ENCODE measurements around the gene OBSCN.

Gene OBSCN

GRCh38 chr1:228334226-228334935 lies 126.5 kb downstream of the OBSCN start:
- DNase-seq, result no peak

- DNase-seq, result no peak
These were observed 127.1 kb downstream of the OBSCN start for GRCh38 chr1:228334954-228335353.

GRCh38 chr1:228335406-228336307 lies 127.8 kb downstream of the OBSCN start:
- DNase-seq, result no peak

- DNase-seq, result no peak
These were observed 128.6 kb downstream of the OBSCN start for GRCh38 chr1:228336308-228337030.

GRCh38 chr1:228337031-228337564 lies 129.3 kb downstream of the OBSCN start:
- DNase-seq, result no peak

- DNase-seq, result no peak
These were observed 130.1 kb downstream of the OBSCN start for GRCh38 chr1:228337711-228338520.

- no peak for DNase-seq
These were observed 130.7 kb downstream of the OBSCN start for GRCh38 chr1:228338521-228339051.

GRCh38 chr1:228339059-228339704 lies 131.3 kb downstream of the OBSCN start:
- DNase-seq, result no peak

GRCh38 chr1:228339766-228340685 lies 132.2 kb downstream of the OBSCN start:
- DNase-seq, result no peak

GRCh38 chr1:228340686-228341449 lies 133.0 kb downstream of the OBSCN start:
- DNase-seq, result no peak

GRCh38 chr1:228341450-228341813 lies 133.6 kb downstream of the OBSCN start:
- no peak for DNase-seq

- DNase-seq, result no peak
These were observed 134.2 kb downstream of the OBSCN start for GRCh38 chr1:228341814-228342626.

GRCh38 chr1:228342627-228343190 lies 134.9 kb downstream of the OBSCN start:
- no peak for DNase-seq

GRCh38 chr1:228343191-228343661 lies 135.4 kb downstream of the OBSCN start:
- DNase-seq, result no peak

GRCh38 chr1:228344631-228345072 lies 136.8 kb downstream of the OBSCN start:
- no peak for DNase-seq

GRCh38 chr1:228345201-228345930 lies 137.5 kb downstream of the OBSCN start:
- no peak for DNase-seq

GRCh38 chr1:228346731-228347130 lies 138.9 kb downstream of the OBSCN start:
- DNase-seq, result no peak

Data from CD4-positive, alpha-beta T cell treated with Interleukin-17A for 4 hours (primary cell).